Osteoblast (primary cell): Measurements from ENCODE around the gene MAGI1. TPM values are rescaled to one million over a fixed set of nuclear protein-coding genes. Genes with fewer than 3 reads are reported as not detected.

Source experiments
- DNase-seq: peaks from one replicate; pipeline ENCODE4 v3.0.0; 2011; ENCODE audit warnings: low spot score, mixed read lengths; ENCODE audit not compliant: insufficient read length; ENCODE audit errors: missing footprints
- H2AFZ ChIP-seq: 2 replicates; pipeline ENCODE4 v1.6.0; 2011; ENCODE audit warnings: mild to moderate bottlenecking, low read length
- H3K27ac ChIP-seq: 2 replicates; pipeline ENCODE4 v1.5.1; 2011; ENCODE audit warnings: mild to moderate bottlenecking, low read depth, low read length, moderate library complexity
- H3K27me3 ChIP-seq: 2 replicates; pipeline ENCODE4 v1.6.0; 2012; ENCODE audit warnings: mild to moderate bottlenecking, control low read depth, inconsistent platforms, low read length, moderate library complexity; ENCODE audit not compliant: insufficient read depth
- H3K36me3 ChIP-seq: 2 replicates; pipeline ENCODE4 v1.5.1; 2011; ENCODE audit warnings: mild to moderate bottlenecking, low read length, control low read depth, moderate library complexity; ENCODE audit not compliant: insufficient read depth
- H3K4me1 ChIP-seq: 2 replicates; pipeline ENCODE4 v1.5.1; 2011; ENCODE audit warnings: mild to moderate bottlenecking, low read length, control low read depth, moderate library complexity; ENCODE audit not compliant: insufficient read depth
- H3K4me2 ChIP-seq: 2 replicates; pipeline ENCODE4 v1.6.0; 2011; ENCODE audit warnings: mild to moderate bottlenecking, low read length; ENCODE audit not compliant: insufficient read depth
- H3K4me3 ChIP-seq: fragments of 200-600 bp; sonication (generic); 3 replicates; pipeline ENCODE4 v1.5.1; 2012; ENCODE audit warnings: mild to moderate bottlenecking, low read length, inconsistent platforms; ENCODE audit not compliant: insufficient read depth
- H3K79me2 ChIP-seq: 2 replicates; pipeline ENCODE4 v1.6.0; 2012; ENCODE audit warnings: mild to moderate bottlenecking, low read length, control low read depth, inconsistent platforms; ENCODE audit not compliant: insufficient read depth
- H3K9me3 ChIP-seq: 2 replicates; pipeline ENCODE4 v1.5.1; 2011; ENCODE audit warnings: low read depth, low read length, control low read depth
- H4K20me1 ChIP-seq: 2 replicates; pipeline ENCODE4 v1.6.0; 2012; ENCODE audit warnings: mild to moderate bottlenecking, low read length, control low read depth; ENCODE audit not compliant: insufficient read depth
- total RNA-seq: library from RNA; depleted of rRNA; stranded (reverse); fragments of >200 nt; gene quantifications from 2 replicates; pipeline ENCODE4 v1.2.3, GENCODE V29; 2012
- TF ChIP-seq, protein P1 (sequence below): IDR thresholded peaks from 2 replicates; pipeline ENCODE4 v1.5.1; 2011; ENCODE audit warnings: mild to moderate bottlenecking, low read depth, low read length, moderate library complexity; ENCODE audit errors: extremely low read depth

Gene MAGI1
- total RNA-seq, 1 donor, result 66.6 TPM

DNA sequence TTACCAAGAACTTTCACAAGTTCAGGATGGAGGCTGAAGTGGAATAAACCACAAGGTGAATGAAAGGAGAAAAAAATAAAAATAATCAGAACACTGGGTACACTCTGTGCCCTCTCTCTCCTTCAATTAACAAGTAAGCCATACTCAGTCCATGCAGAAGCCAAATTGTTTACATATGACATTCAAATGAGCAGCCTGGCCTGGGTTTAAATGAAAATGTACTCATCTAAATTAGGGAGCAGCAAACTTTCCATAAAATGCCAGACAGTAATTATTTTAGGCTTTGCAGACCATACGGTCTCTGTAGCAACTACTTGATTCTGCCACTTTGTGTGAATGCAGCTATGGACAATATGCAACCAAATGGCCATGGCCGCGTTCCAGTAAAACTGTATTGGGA, 376.6 kb downstream of the MAGI1 start:
- TF ChIP-seq, protein P1, sequence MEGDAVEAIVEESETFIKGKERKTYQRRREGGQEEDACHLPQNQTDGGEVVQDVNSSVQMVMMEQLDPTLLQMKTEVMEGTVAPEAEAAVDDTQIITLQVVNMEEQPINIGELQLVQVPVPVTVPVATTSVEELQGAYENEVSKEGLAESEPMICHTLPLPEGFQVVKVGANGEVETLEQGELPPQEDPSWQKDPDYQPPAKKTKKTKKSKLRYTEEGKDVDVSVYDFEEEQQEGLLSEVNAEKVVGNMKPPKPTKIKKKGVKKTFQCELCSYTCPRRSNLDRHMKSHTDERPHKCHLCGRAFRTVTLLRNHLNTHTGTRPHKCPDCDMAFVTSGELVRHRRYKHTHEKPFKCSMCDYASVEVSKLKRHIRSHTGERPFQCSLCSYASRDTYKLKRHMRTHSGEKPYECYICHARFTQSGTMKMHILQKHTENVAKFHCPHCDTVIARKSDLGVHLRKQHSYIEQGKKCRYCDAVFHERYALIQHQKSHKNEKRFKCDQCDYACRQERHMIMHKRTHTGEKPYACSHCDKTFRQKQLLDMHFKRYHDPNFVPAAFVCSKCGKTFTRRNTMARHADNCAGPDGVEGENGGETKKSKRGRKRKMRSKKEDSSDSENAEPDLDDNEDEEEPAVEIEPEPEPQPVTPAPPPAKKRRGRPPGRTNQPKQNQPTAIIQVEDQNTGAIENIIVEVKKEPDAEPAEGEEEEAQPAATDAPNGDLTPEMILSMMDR, result no peak
- H3K4me3 ChIP-seq, result no peak overlapping the region
- no peak overlapping the region for H3K27ac ChIP-seq
- H4K20me1 ChIP-seq, result peaks cover 48% of the 10 kb centered on the region
- no peaks in the 10 kb centered on the region for H3K36me3 ChIP-seq
- H3K79me2 ChIP-seq, result peaks cover 12% of the 10 kb centered on the region
- peaks cover 12% of the 10 kb centered on the region for H3K4me1 ChIP-seq
- H3K27me3 ChIP-seq, result no peaks in the 10 kb centered on the region
- H3K4me2 ChIP-seq, result no peak overlapping the region
- DNase-seq, result no peak
- H3K9me3 ChIP-seq, result no peaks in the 10 kb centered on the region
- H2AFZ ChIP-seq, result no peak overlapping the region

DNA sequence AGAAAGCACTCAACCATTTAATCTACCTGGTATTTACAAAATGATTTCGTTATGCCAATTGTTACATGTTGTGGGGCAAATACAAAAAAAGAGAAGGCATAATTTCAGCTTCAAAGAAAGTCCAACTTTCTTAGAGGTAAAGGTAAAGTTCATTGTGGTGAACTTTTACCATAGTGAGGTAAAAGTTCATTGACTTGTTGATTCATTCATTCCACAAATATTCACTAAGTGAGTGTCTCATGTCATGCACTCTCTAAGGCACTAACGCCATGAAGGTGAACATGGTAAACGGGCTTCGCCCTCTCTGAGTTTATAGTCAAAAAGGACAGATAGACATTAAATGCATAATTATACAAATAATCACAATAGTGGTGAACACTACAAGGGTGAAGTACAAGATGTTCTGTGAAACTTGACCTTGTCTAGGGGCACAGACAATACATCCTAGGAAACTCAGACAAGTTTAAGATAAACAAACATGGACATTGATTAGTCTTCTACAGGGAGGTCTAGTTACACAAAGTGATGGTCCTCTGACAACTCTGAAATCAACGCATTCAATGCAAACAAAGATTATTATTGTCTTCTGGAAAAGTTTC, 378.6 kb downstream of the MAGI1 start:
- Histone ChIP-seq H3K79me2 (peaks cover 9% of the 10 kb centered on the region), H4K20me1 (peaks cover 33% of the 10 kb centered on the region), H3K36me3 (no peaks in the 10 kb centered on the region), H3K27me3 (no peaks in the 10 kb centered on the region), H3K4me1 (peaks cover 3% of the 10 kb centered on the region), H2AFZ (no peak overlapping the region), H3K27ac (no peak overlapping the region), H3K9me3 (no peaks in the 10 kb centered on the region), H3K4me2 (no peak overlapping the region), H3K4me3 (no peak overlapping the region)
- TF ChIP-seq, protein P1, result no peak
- no peak for DNase-seq

DNA sequence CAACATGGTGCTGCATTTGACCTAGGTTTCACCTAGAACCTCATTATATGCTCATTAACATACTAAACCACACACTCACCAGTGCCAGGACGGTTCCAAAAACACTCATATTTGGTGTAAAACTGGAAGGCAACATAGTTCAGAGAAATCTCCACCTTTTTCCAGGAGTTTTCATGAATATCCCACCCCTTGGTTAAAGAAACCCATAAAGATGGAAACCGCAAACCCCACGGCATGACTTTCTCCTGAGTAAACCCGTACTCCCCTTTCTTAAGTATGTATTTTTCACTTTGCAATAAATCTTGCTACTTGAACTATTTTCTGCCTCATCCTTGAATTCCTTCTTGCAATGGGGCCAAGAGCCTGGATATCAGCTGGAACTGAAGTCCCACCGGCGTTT, 379.3 kb downstream of the MAGI1 start:
- DNase-seq, result no peak
- H3K36me3 ChIP-seq, result no peaks in the 10 kb centered on the region
- TF ChIP-seq, protein P1, result no peak
- no peak overlapping the region for H2AFZ ChIP-seq
- H4K20me1 ChIP-seq, result peaks cover 30% of the 10 kb centered on the region
- no peak overlapping the region for H3K4me3 ChIP-seq
- H3K27me3 ChIP-seq, result no peaks in the 10 kb centered on the region
- peaks cover 7% of the 10 kb centered on the region for H3K79me2 ChIP-seq
- no peaks in the 10 kb centered on the region for H3K9me3 ChIP-seq
- H3K4me1 ChIP-seq, result peaks cover under 1% of the 10 kb centered on the region
- H3K4me2 ChIP-seq, result peak overlapping the region; percentile 12
- H3K27ac ChIP-seq, result no peak overlapping the region

DNA sequence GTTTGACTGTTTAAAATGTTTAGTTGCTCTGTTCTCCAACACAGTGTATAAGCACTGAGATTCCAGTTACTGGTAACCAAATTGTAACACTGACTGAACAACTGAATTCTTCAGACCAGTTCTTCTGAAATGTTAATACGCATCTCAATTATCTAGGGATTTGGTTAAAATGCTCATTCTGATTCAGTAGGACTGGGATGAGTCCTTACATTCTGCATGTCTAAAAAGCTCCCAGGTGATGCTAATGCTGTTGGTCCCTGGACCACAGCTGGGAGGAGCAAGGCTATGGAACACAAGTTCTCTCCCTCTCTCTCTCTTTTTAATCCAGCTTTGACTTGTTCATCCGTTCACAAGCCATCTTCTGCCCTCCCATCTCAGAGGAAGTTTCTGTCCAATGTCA, 380.3 kb downstream of the MAGI1 start:
- Histone ChIP-seq H3K4me1 (no peaks in the 10 kb centered on the region), H3K27me3 (no peaks in the 10 kb centered on the region), H3K4me2 (no peak overlapping the region), H3K36me3 (no peaks in the 10 kb centered on the region), H3K79me2 (peaks cover 2% of the 10 kb centered on the region), H3K4me3 (no peak overlapping the region), H3K9me3 (no peaks in the 10 kb centered on the region), H2AFZ (no peak overlapping the region), H4K20me1 (peaks cover 29% of the 10 kb centered on the region), H3K27ac (no peak overlapping the region)
- TF ChIP-seq, protein P1, result no peak
- no peak for DNase-seq
